GM12878 (cell line): ENCODE results near the gene PHF21B. TPM values are rescaled to one million over a fixed set of nuclear protein-coding genes. Genes with fewer than 3 reads are reported as not detected.
"Not testable (repeated sequence)": the region's sequence is repeated elsewhere in the genome, so short reads cannot be mapped to it uniquely, and the experiment has no call there.

Experiments used
- ATAC-seq: fragments of 200-7000 bp; cut with Tn5 transposase; 3 replicates; pipeline ENCODE4 v1.9.1; 2020; ENCODE audit warnings: mild to moderate bottlenecking, moderate library complexity
- BruUV-seq: library from RNA; stranded (reverse); fragments of 400-500 nt; replicated peaks from 2 replicates; lab custom pipeline; 2021; lab: Mats Ljungman, UMichigan
- CTCF ChIA-PET: fragments of 300-600 bp; sonication (Branson Sonifier 250); formaldehyde crosslinking; extraction: SDS; loops from one replicate; lab custom pipeline; 2021; ENCODE audit warnings: inconsistent platforms; lab: Yijun Ruan, JAX
- POLR2A ChIA-PET: fragments of 350-600 bp; formaldehyde crosslinking; extraction: SDS; loops from one replicate; lab custom pipeline; 2021; ENCODE audit warnings: inconsistent platforms; lab: Charles Lee
- RAD21 ChIA-PET: fragments of 300-600 bp; sonication (Branson Sonifier 250); formaldehyde crosslinking; loops from one replicate; lab custom pipeline; 2023; ENCODE audit warnings: antibody characterized with exemption; ENCODE audit not compliant: unreplicated experiment; lab: Charles Lee
- SMC1A ChIA-PET: fragments of 300-600 bp; sonication (Branson Sonifier 250); formaldehyde crosslinking; loops from one replicate; lab custom pipeline; 2023; ENCODE audit not compliant: unreplicated experiment, uncharacterized antibody; lab: Charles Lee
- DNase-seq: peaks from one replicate; pipeline ENCODE4 v3.0.0-alpha.2; 2011; ENCODE audit warnings: low read depth, low spot score
- FAIRE-seq: peaks from 3 replicates; lab custom pipeline; 2011; peaks lifted over from hg19 to GRCh38; lab: Jason Lieb, UNC
- H2AFZ ChIP-seq: 2 replicates; pipeline ENCODE4 v1.6.0; 2011; ENCODE audit warnings: low read depth, low read length, control low read depth; ENCODE audit not compliant: control insufficient read depth
- H3K27ac ChIP-seq: 2 replicates; pipeline ENCODE4 v1.5.1; 2011; ENCODE audit warnings: control low read depth; ENCODE audit not compliant: control insufficient read depth, insufficient read depth
- H3K27me3 ChIP-seq, 2 experiments: replicated peaks in 1 of 2; 2 replicates each; pipeline versions ENCODE4 v1.6.0 to v1.6.1; 2011; ENCODE audit warnings: low read length in 1 of 2; ENCODE audit not compliant: control insufficient read depth in 2 of 2, insufficient read depth in 2 of 2
- H3K36me3 ChIP-seq, 2 experiments: 2 replicates each; pipeline ENCODE4 v1.5.1; 2011; ENCODE audit warnings: low read length in 1 of 2; ENCODE audit not compliant: control insufficient read depth in 2 of 2, insufficient read depth in 2 of 2
- H3K4me1 ChIP-seq: 2 replicates; pipeline ENCODE4 v1.6.1; 2011; ENCODE audit warnings: mild to moderate bottlenecking, low read length, moderate library complexity, mixed read lengths; ENCODE audit not compliant: control insufficient read depth, insufficient read depth
- H3K4me2 ChIP-seq: 2 replicates; pipeline ENCODE4 v1.6.0; 2011; ENCODE audit warnings: control low read depth; ENCODE audit not compliant: control insufficient read depth, insufficient read depth
- H3K4me3 ChIP-seq: fragments of 200-600 bp; sonication (generic); 2 replicates; pipeline ENCODE4 v1.5.1; 2016
- H3K79me2 ChIP-seq: 2 replicates; pipeline ENCODE4 v1.6.0; 2011; ENCODE audit warnings: low read length; ENCODE audit not compliant: control insufficient read depth, insufficient read depth
- H3K9ac ChIP-seq: 2 replicates; pipeline ENCODE4 v1.8.0; 2011; ENCODE audit warnings: low read length, control low read depth, mixed read lengths; ENCODE audit not compliant: control insufficient read depth, insufficient read depth
- H3K9me3 ChIP-seq: replicated peaks from 3 replicates; pipeline ENCODE4 v1.5.1; 2011; ENCODE audit warnings: mild to moderate bottlenecking, low read length; ENCODE audit not compliant: control insufficient read depth, insufficient read depth
- H4K20me1 ChIP-seq: 2 replicates; pipeline ENCODE4 v1.6.0; 2011; ENCODE audit not compliant: control insufficient read depth, insufficient read depth
- BCL11A ChIP-seq: IDR thresholded peaks from 2 replicates; pipeline ENCODE4 v1.6.1; 2011; ENCODE audit warnings: low read depth, low read length
- CEBPZ ChIP-seq: fragments of 150-350 bp; IDR thresholded peaks from 2 replicates; pipeline ENCODE4 v1.6.1; 2016; ENCODE audit warnings: low read depth, low read length
- ZZZ3 ChIP-seq: IDR thresholded peaks from 2 replicates; pipeline ENCODE4 v1.6.1; 2011; ENCODE audit warnings: low read depth; ENCODE audit not compliant: control insufficient read depth, insufficient read length
- WGBS: methylation state at CpG from one replicate; pipeline ENCODE4 v1.1.6; 2016; ENCODE audit warnings: low lambda C conversion rate; ENCODE audit not compliant: insufficient replicate concordance, insufficient coverage; ENCODE audit errors: missing lambda C conversion rate; 5-methylcytosine and 5-hydroxymethylcytosine counted together
- in situ Hi-C: fragments of 300-500 bp; cut with MboI; formaldehyde crosslinking; loops from 9 replicates; pipeline ENCODE4 v1.14.3; 2018; ENCODE audit warnings: mixed read lengths
- intact Hi-C: fragments of 100-400 bp; cut with micrococcal nuclease; formaldehyde crosslinking; loops from one replicate; pipeline ENCODE4 v1.14.2; 2022; ENCODE audit not compliant: unreplicated experiment
- polyA plus RNA-seq, 11 experiments: library from polyadenylated mRNA; depleted of rRNA in 4 of 11; unstranded in 6 of 11; stranded (reverse) in 5 of 11; fragments of >200 nt; fragmentation: Nextera tagmentation in 4 of 11; fragmentation: Illumina TruSeq in 1 of 11; extraction: Ambion mirVana in 4 of 11; extraction: Trizol in 1 of 11; gene quantifications; 1 replicate in 1 of 11; 2 replicates in 10 of 11; pipeline versions ENCODE4 v1.2.1 to v1.2.3, GENCODE V29; 2011 to 2016; ENCODE audit warnings: inconsistent platforms in 2 of 11, missing spikeins in 2 of 11, low read depth in 1 of 11
- total RNA-seq, 4 experiments: library from RNA; depleted of rRNA in 3 of 4; stranded (reverse); fragments of >200 nt in 3 of 4; fragmentation: Illumina TruSeq in 1 of 4; extraction: Trizol in 1 of 4; gene quantifications; 2 replicates each; pipeline versions ENCODE4 v1.2.1 to v1.2.3, GENCODE V29; 2013 to 2021

The PHF21B gene
- total and polyA plus RNA-seq, 10 of the 15 experiments (the other 5 are each of a cell fraction or from before 2014, with no cell fraction given), result 0.03 to 0.35 TPM; not detected in 8

- intact Hi-C loops (no loop called here), in situ Hi-C loops (no loop called here)
- ChIA-PET RAD21 (no interaction called here), CTCF (no interaction called here), SMC1A (no interaction called here), POLR2A (no interaction called here)
- no peaks in the 10 kb centered on the region for H3K9me3 ChIP-seq
- no peak overlapping the region for H3K27ac ChIP-seq
- no peak overlapping the region for H2AFZ ChIP-seq
- FAIRE-seq, result no peak
- WGBS, result 79% methylated on average over 5 of the region's 5 CpGs
- no peaks in the 10 kb centered on the region for H3K36me3 ChIP-seq
- no peaks in the 10 kb centered on the region for H3K4me1 ChIP-seq
- ATAC-seq, result no peak
- no peak overlapping the region for H3K9ac ChIP-seq
- no peaks in the 10 kb centered on the region for H3K79me2 ChIP-seq
- TF ChIP-seq CEBPZ (no peak), ZZZ3 (no peak), BCL11A (no peak)
- DNase-seq, result no peak
- no peaks in the 10 kb centered on the region for H3K27me3 ChIP-seq
- H3K4me2 ChIP-seq, result no peak overlapping the region
- H4K20me1 ChIP-seq, result no peaks in the 10 kb centered on the region
- no peak overlapping the region for H3K4me3 ChIP-seq
- no TSS peak for BruUV-seq
These were observed 153.9 kb downstream of the PHF21B start for GRCh38 chr22:44855855-44856254.

- H3K4me2 ChIP-seq, H3K27me3 ChIP-seq, H2AFZ ChIP-seq, H3K9me3 ChIP-seq, BruUV-seq, FAIRE-seq, H3K9ac ChIP-seq, RAD21 ChIA-PET, H3K27ac ChIP-seq, H4K20me1 ChIP-seq, DNase-seq, H3K79me2 ChIP-seq, H3K4me1 ChIP-seq, in situ Hi-C loops, ATAC-seq, intact Hi-C loops, H3K36me3 ChIP-seq, H3K4me3 ChIP-seq: not testable (repeated sequence)
- CTCF ChIA-PET, result interaction anchor here (0.7 kb wide), 1 partner anchor 604 kb away, joined by 3 read pairs; no protein-coding TSS in a partner anchor
- POLR2A ChIA-PET, result interaction anchor here (0.5 to 0.7 kb wide), 2 partner anchors 8 to 25 kb away, joined by 3 read pairs; no protein-coding TSS in a partner anchor
- SMC1A ChIA-PET, result interaction anchor here (0.7 kb wide), 1 partner anchor 402 kb away, joined by 5 read pairs; no protein-coding TSS in a partner anchor
- WGBS, result 60% methylated on average over 8 of the region's 8 CpGs
These were observed 155.2 kb downstream of the PHF21B start for GRCh38 chr22:44854641-44855040.
